ENCODE data around the gene TUBB6. TPM values are rescaled to one million over a fixed set of nuclear protein-coding genes. Genes with fewer than 3 reads are reported as not detected.
A peak's percentile ranks its signal among the peaks of the same experiment; 100 is the strongest.

Gene TUBB6
- total RNA-seq, 4 donors from 2014 or later: 61.0 to 164 (median 108) TPM

GRCh38 chr18:12302391-12303147, 5.5 kb upstream of the TUBB6 start:
- H3K27ac ChIP-seq: no peak overlapping the region
- WGBS, 2 donors (ENCODE audit: low coverage in 1 of 2): 80 to 86% methylated on average over 2 to 14 of the region's 14 CpGs
- in situ Hi-C loops (cut with MboI; ENCODE audit: low pct_ligation_motif_present in 1 of 4, low pct_unique_long_range_greater_than_20kb in 1 of 4, low sequenced_read_pairs in 3 of 4) (no loop called here), intact Hi-C loops (cut with DNase I; ENCODE audit: low total_unique reads) (no loop called here)
- no peak overlapping the region for H3K4me3 ChIP-seq
- peaks cover 0 to 21% (median 10%) of the 10 kb centered on the region in 4 donors for H3K4me1 ChIP-seq
- peaks cover 29% of the 10 kb centered on the region for H3K27me3 ChIP-seq
- DNase-seq: no peak
- no peak for TF ChIP-seq POLR2A (IDR thresholded peaks at IDR 0.05)
- no peak for TF ChIP-seq POLR2AphosphoS5 (IDR thresholded peaks at IDR 0.05)
- no peak for TF ChIP-seq CTCF (IDR thresholded peaks at IDR 0.05)
- TF ChIP-seq EP300 (IDR thresholded peaks at IDR 0.05; ENCODE audit: low read depth): no peak
- H3K36me3 ChIP-seq: no peaks in the 10 kb centered on the region
- no peaks in the 10 kb centered on the region for H3K9me3 ChIP-seq

- in situ Hi-C loops (cut with MboI; ENCODE audit: low pct_ligation_motif_present in 1 of 4, low pct_unique_long_range_greater_than_20kb in 1 of 4, low sequenced_read_pairs in 3 of 4): no loop called here
Measured at GRCh38 chr18:12304351-12305210, 3.5 kb upstream of the TUBB6 start.

GRCh38 chr18:12305211-12305610, 2.8 kb upstream of the TUBB6 start:
- Histone ChIP-seq H3K4me1 (peaks cover 0 to 39% (median 10%) of the 10 kb centered on the region in 4 donors), H3K27me3 (peaks cover 52% of the 10 kb centered on the region), H3K9me3 (no peaks in the 10 kb centered on the region), H3K27ac (no peak overlapping the region), H3K36me3 (no peaks in the 10 kb centered on the region), H3K4me3 (no peak overlapping the region)
- in situ Hi-C loops (cut with MboI; ENCODE audit: low pct_ligation_motif_present in 1 of 4, low pct_unique_long_range_greater_than_20kb in 1 of 4, low sequenced_read_pairs in 3 of 4): no loop called here
- WGBS, 2 donors (ENCODE audit: low coverage in 1 of 2): 64 to 70% methylated on average over 4 to 12 of the region's 12 CpGs
- TF ChIP-seq POLR2A (IDR thresholded peaks at IDR 0.05): no peak
- no peak for TF ChIP-seq EP300 (IDR thresholded peaks at IDR 0.05; ENCODE audit: low read depth)
- TF ChIP-seq CTCF (IDR thresholded peaks at IDR 0.05): no peak
- TF ChIP-seq POLR2AphosphoS5 (IDR thresholded peaks at IDR 0.05): no peak
- intact Hi-C loops (cut with DNase I; ENCODE audit: low total_unique reads): no loop called here
- no peak for DNase-seq

More at GRCh38 chr18:12304351-12305210, 3.5 kb upstream of the TUBB6 start:
- intact Hi-C loops (cut with DNase I; ENCODE audit: low total_unique reads): no loop called here
- H3K36me3 ChIP-seq: no peaks in the 10 kb centered on the region
- no peak overlapping the region for H3K4me3 ChIP-seq
- H3K27me3 ChIP-seq: peaks cover 48% of the 10 kb centered on the region
- peak; percentile 35 for DNase-seq
- WGBS, 2 donors (ENCODE audit: low coverage in 1 of 2): 47 to 53% methylated on average over 4 to 19 of the region's 19 CpGs
- no peak overlapping the region for H3K27ac ChIP-seq
- peaks cover 0 to 34% (median 10%) of the 10 kb centered on the region in 4 donors for H3K4me1 ChIP-seq
- no peaks in the 10 kb centered on the region for H3K9me3 ChIP-seq
- TF ChIP-seq EP300 (IDR thresholded peaks at IDR 0.05; ENCODE audit: low read depth) (no peak), POLR2A (IDR thresholded peaks at IDR 0.05) (no peak), POLR2AphosphoS5 (IDR thresholded peaks at IDR 0.05) (no peak), CTCF (IDR thresholded peaks at IDR 0.05) (no peak)

All from transverse colon (tissue), 4 donors.